GM18858 (cell line): ENCODE measurements around the gene CYTH2.

ENCODE experiments used
- ATAC-seq: cut with Tn5 transposase; IDR thresholded peaks from one replicate; pipeline ENCODE4 v1.9.1; 2021; ENCODE audit not compliant: unreplicated experiment

CYTH2 gene

DNA sequence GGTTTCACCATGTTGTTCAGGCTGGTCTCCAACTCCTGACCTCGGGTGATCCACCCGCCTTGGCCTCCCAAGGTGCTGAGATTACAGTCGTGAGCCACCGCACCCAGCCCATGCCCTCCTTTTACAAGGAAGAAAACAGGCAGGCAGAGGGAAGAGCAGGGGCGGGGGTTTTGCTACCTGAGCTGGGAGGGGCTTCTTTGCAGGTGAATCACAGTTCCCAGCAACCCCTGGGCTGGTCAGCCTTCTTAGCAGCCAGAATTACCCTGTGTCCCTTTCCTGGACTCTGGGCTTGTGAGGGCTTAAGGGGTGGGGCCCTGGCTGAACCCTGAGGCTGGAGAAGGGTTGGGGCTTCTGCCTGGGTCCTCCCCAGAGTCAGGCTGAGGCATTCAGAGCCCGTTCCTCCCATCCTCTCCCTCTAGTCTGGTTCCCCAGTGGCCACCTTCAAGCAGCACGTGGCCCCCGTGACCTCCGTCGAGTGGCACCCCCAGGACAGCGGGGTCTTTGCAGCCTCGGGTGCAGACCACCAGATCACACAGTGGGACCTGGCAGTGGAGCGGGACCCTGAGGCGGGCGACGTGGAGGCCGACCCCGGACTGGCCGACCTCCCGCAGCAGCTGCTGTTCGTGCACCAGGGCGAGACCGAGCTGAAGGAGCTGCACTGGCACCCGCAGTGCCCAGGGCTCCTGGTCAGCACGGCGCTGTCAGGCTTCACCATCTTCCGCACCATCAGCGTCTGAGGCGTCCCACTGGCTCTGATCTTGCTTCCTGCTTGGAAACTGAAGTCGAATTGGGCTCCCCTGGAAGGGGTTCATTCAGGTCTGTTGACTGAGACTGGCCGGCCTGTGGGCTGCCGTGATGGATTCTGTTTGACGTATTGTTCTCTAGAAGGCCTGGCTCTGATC is 16.6 kb upstream of the CYTH2 start:
- ATAC-seq, result no peak

DNA sequence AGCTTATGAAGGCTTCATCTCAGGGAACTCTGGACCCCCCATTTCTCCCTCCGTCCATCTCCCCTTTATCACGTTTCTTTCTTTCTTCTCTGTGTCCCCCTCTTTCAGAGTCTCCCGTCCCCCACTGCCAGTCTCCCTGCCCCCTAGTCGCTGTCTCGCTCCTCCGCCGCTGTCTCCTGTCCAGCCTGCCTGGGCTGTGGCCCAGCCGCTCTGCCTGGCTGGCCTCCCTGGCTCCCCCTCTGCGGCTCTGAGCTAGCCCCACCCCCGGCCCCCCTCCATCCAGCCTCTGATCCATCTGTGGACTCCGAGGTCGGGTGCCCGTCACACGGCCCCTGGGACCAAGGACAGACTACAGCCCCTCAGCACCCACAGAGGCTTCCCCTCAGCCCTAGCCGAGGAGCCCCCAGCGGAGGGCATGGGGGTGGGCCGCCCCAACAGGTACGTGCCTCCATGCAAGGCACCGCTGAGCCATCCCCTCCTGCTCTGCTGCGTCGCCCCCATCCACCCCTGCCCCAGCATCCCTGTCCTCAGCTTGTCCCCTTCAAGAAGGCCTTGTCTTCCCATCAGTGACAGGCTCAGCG is 14.9 kb upstream of the CYTH2 start:
- ATAC-seq, result no peak

DNA sequence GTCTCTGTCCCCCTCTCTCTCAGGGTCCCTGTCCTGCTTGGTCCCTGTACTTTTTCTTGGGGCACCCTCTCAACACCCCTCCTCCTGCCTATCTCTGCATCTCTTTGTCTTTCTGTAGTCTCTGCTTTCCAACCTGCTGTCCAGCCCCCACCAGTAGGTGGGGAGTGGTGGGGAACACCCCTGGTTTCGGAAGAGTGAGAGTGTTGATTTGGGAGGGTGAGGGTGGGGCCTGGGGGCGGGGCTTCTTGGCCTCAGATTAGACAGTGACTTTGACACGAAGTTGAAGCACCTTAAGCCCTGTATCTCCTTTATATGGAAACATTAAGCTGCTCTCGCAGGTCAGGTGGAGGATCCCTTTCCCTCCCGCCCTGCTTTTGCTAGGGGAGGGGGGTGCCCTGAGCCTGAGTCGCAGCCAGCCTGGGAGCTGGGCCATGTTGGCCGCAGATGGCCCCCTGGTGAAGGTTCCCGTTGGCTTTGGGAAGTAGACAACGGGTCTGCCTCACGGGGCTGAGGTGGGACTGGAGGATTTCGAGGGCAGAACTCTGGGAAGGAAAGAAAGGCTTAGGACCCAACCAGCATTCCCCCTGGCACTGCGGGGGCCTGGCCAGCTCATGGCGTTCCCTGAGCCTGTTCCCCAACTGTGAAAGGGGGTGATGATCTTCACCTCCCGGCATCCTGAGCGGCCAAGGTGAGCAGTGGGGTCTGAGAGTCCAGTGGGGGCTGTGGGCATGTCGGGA is 13.8 kb upstream of the CYTH2 start, which contains the start of gene KCNJ14:
Gene KCNJ14 (plus strand): TSS at position 404 of the 737 bp plus-strand sequence. CDS start 6,151 bp downstream, outside the sequence.
- no peak for ATAC-seq

DNA sequence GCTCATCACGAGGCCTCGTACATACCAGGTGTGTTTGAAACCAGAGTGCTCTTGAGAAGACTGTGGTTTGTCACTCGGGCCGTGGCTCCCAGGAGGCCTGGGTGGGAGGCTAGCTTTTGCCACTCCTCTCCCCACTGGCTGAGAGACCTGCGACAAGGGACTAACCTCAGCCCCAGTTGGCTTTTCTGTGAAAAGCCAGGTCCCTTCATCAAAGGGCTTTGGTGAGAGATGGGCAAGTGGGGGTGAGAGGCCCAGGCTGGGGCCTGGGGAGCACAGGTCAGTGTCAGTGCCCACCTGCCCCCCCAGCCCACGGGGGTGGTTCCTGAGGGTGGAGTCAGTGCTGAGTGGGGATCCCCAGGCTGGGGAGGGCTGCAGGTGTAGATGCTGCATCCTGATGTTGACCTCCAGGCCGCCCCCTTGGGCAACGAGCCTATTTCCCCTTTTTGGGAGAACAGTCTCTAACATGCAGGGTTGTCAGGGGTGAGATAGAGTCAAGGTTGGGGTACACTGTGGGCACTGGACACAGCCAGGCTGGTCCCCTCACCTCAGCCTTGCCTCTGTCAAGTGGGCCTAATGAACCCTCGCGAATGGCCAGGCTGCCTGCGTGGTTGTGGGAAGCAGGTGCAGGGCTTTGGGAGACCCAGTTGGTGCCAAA is 13.1 kb upstream of the CYTH2 start:
- no peak for ATAC-seq

DNA sequence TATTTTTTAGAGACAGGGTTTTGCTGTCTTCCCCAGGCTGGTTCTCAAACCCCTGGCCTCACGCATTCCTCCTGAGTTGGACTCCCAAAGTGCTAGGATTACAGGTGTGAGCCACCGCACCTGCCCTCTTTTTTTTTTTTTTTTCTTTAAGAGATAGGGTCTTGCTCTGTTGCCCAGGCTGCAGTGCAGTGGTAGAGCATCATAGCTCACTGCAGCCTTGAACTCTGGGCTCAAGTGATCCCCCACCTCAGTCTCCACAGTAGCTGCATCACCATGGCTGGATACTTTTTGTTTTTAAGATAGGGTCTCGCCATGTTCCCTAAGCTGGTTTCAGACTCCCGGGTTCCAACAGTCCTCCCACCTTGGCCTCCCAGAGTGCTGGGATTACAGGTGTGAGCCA is 12.3 kb upstream of the CYTH2 start:
- no peak for ATAC-seq

DNA sequence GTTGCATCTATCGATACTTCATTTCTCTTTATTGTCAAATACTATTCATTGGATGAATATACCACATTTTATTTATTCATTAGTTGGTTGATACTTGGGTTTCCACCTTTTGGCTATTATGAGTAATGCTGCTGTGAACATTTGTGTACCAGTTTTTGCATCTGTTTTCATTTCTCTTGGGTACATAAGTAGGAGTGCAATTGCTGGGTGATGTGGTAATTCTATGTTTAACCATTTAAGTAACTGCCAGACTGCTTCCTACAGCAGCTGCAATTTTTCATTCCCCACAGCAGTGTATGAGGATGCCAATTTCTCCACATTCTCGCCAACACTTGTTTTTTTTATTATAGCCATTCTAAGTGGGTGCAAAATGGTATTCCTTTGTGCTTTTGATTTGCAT is 11.2 kb upstream of the CYTH2 start:
- no peak for ATAC-seq

DNA sequence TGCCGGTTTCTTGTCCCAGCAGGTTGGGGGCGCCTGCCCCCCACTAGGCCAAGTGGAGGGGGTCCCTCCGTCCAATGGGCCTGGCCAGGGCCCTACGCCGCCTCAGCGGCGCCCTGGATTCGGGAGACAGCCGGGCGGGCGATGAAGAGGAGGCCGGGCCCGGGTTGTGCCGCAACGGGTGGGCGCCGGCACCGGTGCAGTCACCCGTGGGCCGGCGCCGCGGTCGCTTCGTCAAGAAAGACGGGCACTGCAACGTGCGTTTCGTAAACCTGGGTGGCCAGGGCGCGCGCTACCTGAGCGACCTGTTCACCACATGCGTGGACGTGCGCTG is 7.6 kb upstream of the CYTH2 start:
- no peak for ATAC-seq

DNA sequence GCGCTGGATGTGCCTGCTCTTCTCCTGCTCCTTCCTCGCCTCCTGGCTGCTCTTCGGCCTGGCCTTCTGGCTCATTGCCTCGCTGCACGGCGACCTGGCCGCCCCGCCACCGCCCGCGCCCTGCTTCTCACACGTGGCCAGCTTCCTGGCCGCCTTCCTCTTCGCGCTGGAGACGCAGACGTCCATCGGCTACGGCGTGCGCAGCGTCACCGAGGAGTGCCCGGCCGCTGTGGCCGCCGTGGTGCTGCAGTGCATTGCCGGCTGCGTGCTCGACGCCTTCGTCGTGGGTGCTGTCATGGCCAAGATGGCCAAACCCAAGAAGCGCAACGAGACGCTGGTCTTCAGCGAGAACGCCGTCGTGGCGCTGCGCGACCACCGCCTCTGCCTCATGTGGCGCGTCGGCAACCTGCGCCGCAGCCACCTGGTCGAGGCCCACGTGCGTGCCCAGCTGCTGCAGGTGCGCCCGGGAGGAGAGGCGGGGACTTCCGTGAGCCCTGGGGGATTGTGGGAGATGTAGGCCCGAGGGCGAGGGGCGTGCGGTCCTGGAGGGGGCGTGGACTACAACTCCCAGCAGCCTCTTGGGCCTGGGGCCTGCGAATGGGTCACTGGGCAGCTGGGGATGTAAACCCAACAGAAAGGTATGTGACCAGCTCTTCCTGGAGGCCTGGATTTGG is 7.0 kb upstream of the CYTH2 start:
- no peak for ATAC-seq

DNA sequence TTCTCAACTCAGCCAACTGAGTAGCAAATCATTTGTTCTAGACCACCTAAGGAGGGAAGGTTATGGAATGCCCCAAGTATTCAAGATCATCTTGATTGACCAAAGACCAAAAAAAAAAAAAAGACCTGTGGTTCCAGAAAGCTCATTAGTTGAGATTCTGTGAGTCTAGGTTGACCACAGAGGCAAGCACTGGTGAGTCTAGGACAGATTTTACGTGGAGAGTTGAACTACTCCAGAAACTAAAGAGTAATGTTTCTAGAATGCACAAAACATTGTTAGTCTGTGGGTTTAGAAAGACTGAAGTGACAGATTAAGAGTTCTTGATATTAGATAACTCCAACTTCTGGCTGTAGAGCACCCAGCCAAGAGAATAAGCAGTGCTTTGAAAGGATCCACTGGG is 4.0 kb upstream of the CYTH2 start:
- no peak for ATAC-seq

DNA sequence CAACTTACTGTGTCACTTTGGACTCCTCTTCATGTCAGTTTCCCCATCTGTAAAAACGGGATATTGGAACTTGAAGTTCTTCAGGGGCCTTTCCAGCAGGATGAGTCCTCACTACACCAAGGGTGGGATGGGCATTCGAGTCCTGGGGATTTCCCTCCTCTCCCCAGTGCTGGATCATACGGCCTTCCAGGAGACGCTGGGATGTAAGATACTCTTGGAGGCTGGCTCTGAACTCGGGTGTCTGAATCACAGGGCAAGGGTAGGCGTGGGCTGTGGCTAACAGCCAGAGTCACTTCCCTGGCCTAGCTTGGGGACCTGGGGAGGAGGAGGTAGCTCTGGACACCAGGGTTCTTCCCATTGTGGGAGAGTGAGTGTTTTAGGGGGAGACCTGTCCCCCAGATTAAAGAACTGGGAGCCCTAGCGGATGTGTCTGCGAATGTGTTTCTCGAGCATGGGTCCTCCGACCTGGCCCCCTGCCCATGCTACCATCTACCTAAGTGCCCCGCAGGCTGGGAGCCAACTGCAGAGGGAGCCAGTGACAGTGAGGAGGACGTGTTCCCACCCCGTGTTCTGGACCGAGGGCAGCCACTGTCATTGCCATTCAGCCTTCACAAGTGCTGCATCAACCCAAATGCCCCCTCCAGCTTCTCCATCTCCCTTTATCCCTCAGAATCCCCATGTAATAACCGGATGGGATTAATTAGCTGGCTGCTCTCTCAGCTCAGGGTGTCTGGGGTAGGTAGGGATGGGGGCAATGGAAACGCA is 2.4 kb upstream of the CYTH2 start:
- ATAC-seq, result no peak

DNA sequence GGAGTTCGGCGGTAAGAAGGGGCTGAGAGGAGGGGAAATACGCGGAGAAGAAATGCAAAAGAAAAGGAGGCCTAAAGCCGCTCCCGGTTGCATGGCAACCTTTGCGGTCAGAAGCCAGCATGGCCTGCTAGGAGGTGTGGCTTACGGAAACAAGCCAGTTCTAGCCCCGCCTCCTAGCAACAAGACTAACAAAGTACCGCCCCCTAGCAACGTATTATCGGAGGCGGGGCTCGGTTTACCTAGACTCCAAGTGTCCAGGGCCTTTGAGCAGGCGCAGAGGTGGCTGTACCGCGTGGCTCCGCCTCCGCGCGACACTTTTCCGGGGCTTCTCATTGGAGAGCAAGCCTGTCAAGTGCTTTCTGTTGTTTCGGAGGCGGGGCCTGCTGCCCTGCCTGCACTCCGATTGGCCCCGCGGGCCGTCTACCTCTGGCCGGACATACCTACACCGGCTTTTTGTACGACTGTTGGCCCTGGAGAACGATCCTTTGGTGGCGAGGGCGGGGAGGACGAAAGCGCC is 339 bp upstream of the CYTH2 start:
- ATAC-seq, result peak; percentile 84

DNA sequence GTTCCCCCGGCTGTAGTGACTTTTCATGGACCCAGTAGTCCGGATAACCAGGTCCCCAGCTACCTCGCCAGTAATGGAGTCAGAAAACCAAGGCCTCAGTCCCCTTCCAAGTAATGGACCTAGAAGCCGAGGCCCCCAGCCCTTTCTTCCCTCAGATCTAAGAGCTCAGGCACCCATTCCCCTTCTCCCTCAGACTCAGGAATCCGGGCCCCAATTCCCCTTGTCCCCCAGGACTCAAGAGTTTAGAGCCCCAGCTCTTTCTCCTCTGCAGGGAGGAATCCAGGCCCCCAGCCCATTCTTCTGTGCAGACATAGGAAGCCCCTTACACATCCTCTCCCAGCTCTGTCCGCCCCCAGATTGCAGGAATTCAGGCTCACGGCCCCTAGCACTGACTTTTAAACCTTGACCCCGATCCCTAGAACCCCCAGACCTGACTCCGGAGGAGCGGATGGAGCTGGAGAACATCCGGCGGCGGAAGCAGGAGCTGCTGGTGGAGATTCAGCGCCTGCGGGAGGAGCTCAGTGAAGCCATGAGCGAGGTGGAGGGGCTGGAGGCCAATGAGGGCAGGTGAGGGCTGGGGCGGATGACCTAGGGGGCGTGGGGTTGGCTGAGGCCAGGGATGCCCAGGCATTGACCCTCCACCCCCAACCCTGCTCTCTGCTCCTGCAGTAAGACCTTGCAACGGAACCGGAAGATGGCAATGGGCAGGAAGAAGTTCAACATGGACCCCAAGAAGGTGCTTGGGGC is 938 bp downstream of the CYTH2 start:
- ATAC-seq, result no peak

DNA sequence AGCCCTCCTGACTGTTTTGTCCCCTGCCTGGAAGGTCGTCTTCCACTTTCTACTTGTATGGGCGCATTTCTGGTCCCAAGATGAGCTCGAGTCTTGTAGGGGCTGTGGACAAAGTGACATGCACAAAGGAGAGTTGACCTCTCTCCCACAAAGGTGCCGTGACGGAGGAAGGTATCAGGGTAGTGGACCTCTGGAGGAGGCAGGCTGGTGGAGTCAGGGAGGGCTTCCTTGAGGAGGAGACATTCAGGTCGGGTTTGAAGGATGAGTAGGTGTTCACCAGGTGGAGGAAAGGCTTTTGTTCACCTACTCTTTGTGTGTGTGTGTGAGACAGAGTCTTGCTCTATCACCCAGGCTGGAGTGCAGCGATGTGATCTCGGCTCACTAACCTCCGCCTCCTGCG is 1.7 kb downstream of the CYTH2 start:
- ATAC-seq, result no peak

DNA sequence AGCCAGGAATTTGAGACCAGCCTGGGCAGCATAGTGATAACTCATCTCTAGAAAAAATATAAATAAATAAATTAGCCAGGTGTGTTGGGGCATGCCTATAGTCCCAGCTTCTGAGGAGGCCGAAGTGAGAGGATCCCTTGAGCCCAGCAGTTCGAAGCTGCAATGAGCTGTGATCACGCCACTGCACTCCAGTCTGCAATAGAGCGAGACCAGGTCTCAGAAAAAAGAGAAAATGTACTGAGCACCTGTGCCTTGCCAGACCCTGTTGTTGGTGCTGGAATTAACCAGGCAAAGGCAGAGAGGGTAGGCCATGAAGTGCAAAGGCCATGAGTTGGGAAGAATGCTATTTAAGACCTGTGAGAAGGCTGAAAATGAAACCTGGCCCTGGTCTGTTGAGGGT is 2.7 kb downstream of the CYTH2 start:
- no peak for ATAC-seq

DNA sequence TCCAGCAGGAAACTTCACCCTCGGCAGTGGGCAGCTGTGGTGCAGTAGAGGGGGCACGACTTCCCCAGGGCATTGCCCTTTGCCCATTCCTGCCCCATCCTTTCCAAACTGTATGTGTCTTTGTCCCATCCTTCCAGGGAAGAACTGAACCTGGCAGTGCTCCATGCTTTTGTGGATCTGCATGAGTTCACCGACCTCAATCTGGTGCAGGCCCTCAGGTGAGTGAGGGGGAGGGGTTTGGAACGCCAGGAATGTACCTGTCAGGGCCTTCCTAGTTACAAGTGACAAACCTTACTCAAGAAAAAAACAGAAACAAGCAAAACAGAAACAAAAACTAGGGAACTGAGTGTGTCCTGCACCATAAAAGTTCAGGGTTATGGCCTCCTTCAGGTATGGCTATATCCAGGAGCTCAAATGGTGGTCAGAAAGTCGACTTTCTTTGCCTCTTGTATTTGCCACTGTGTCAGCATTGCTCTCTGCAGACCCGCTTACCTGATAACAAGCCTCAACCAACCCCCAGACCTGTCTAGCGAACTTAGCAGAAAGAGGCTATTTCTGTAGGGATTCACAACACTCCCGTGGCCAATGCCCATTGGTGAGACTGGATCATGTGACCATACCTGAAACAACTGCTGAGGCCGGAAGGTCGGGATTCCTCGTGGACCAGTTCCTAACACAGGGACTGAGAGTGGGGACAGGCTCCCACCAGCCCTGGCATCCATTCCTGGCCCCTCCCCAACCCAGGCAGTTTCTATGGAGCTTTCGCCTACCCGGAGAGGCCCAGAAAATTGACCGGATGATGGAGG is 4.2 kb downstream of the CYTH2 start:
- no peak for ATAC-seq

DNA sequence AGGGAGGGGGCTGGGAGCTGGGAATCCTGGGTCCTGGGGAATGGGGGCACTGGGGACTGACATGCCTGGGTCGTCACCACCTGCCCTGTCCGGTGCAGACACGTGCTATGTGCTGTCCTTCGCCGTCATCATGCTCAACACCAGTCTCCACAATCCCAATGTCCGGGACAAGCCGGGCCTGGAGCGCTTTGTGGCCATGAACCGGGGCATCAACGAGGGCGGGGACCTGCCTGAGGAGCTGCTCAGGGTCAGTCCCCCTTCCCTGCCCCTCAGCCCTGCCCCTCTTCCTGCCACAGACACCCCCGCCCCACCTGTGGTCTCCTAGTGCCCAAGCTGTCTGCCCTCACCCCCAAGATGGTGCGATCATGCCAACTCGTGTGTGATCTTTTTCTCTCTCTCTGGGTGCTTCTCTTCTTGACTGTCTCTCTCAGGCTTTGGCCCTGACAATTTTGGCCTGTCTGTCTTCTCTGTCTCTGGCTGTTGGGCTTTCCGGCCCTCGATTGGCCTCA is 5.0 kb downstream of the CYTH2 start:
- ATAC-seq, result no peak

DNA sequence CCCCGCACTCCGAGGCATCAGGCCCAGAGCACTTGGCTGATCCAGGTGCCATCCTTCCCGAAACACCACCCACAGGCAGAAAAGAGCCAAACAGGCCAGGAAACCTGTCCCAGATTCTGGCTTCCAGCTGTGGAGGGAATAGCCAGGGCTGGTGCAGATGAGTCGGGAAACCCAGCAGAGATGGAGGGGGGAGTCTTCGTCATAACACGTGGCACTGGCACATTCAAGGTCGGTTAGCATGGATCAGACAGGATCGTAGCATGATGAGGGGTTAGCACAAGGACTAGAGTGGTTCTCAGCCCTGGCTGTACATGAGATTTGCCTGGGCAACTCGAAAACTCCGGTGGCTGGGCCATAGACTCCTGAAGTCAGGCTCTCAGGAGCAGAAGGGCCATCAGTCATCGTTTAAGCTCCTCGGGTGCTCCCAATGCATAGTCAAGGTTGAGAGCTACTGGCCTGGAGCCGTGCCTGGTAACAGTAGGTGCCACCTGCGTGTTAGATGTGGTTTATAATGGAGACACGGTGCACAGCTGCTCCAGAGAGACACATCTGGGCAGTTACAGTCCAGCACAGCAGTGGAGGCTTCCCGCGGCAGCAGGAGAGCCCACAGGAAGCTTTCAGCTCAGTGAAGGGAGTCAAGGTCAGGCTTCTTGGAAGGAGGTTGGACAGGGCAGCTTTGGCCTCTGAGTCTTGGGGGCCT is 6.3 kb downstream of the CYTH2 start:
- ATAC-seq, result no peak

DNA sequence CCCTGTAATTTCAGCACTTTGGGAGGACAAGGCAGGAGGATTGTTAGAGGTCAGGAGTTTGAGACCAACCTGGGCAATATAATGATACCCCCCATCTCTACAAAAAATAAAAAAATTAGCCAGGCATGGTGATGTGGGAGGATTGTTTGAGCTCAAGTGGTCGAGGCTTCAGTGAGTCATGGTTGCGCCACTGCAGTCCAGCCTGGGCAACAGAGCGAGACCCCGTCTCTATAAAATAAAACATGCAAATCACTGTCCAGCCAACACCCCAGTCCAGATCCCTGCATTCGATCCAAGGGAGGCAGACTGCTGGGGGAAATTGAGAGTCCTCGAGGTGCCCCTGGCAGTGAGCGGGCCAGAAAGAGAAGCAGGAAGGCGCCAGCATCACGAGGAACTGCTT is 7.0 kb downstream of the CYTH2 start:
- ATAC-seq, result no peak
